Upper lobe of left lung (tissue), 4 donors: ENCODE results near the gene FOXJ2.
"Not testable (repeated sequence)": the region's sequence is repeated elsewhere in the genome, so short reads cannot be mapped to it uniquely, and the experiment has no call there.

Source experiments
- EP300 ChIP-seq, 4 donors: sonication (generic); formaldehyde crosslinking; IDR thresholded peaks; one replicate each; pipeline ENCODE4 v1.5.1; 2017; ENCODE audit warnings: antibody characterized with exemption in 4 of 4, control low read depth in 2 of 4
- POLR2A ChIP-seq, 4 donors: fragments of 450-650 bp; IDR thresholded peaks; one replicate each; pipeline ENCODE4 v1.5.1; 2016 to 2017; ENCODE audit warnings: antibody characterized with exemption in 4 of 4, mild to moderate bottlenecking in 2 of 4
- POLR2AphosphoS5 ChIP-seq, 2 donors: sonication (generic); formaldehyde crosslinking; IDR thresholded peaks; one replicate each; pipeline ENCODE4 v1.5.1; 2017; ENCODE audit warnings: antibody characterized with exemption in 2 of 2
- TF ChIP-seq, protein P1 (sequence below), 6 experiments: fragments of 450-650 bp in 4 of 6; fragments of 200-600 bp in 2 of 6; sonication (generic) in 2 of 6; IDR thresholded peaks; one replicate each; pipeline ENCODE4 v1.5.1; 2016 to 2019; ENCODE audit warnings: antibody characterized with exemption in 6 of 6

- TF ChIP-seq, protein P1, sequence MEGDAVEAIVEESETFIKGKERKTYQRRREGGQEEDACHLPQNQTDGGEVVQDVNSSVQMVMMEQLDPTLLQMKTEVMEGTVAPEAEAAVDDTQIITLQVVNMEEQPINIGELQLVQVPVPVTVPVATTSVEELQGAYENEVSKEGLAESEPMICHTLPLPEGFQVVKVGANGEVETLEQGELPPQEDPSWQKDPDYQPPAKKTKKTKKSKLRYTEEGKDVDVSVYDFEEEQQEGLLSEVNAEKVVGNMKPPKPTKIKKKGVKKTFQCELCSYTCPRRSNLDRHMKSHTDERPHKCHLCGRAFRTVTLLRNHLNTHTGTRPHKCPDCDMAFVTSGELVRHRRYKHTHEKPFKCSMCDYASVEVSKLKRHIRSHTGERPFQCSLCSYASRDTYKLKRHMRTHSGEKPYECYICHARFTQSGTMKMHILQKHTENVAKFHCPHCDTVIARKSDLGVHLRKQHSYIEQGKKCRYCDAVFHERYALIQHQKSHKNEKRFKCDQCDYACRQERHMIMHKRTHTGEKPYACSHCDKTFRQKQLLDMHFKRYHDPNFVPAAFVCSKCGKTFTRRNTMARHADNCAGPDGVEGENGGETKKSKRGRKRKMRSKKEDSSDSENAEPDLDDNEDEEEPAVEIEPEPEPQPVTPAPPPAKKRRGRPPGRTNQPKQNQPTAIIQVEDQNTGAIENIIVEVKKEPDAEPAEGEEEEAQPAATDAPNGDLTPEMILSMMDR (IDR thresholded peaks at IDR 0.05) = not testable (repeated sequence)
- TF ChIP-seq EP300, POLR2A, POLR2AphosphoS5 (IDR thresholded peaks at IDR 0.05): not testable (repeated sequence)
Measured at GRCh38 chr12:8000827-8001226, 31.7 kb upstream of the FOXJ2 start.
